GM12801 (cell line): ENCODE data around the gene PLA2G4C.

ENCODE experiments used
- TF ChIP-seq, protein P1 (sequence below): IDR thresholded peaks from one replicate; pipeline ENCODE4 v1.5.1; 2011; ENCODE audit warnings: control low read depth; ENCODE audit not compliant: insufficient read length; ENCODE audit errors: extremely low read depth

Gene PLA2G4C

DNA sequence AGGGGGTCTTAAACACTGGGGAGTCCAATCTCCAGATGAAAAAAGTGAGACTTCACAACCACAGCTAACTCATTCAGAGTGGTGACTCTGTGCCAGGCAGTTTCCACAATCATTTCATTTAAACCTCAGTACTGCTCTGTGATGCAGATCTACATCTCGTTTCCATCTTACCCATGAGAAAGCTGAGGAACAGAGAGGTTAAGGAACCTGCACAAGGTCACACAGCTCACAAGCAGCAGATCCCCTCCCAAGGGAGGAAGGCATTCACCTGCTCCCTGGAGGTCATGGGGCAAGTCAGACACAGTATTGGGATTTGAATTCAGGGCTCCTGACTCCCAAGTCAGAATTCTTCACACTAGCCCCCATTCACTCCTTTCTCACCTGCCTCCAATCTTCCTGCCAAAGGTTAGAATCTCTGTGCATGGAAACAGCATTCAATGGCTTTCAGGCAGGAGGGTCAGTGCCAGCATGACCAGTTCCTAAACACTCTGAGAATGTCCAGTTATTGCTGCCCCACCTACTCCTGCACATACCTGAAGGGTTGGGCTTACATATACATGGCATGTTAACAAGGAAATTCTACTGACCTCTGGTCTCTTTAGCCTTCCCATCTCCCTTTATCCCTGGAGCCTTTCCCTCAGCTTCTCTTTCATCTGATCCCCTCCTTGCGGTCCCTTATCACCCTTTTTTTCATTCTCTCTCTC, 68.6 kb downstream of the PLA2G4C start:
- TF ChIP-seq, protein P1, sequence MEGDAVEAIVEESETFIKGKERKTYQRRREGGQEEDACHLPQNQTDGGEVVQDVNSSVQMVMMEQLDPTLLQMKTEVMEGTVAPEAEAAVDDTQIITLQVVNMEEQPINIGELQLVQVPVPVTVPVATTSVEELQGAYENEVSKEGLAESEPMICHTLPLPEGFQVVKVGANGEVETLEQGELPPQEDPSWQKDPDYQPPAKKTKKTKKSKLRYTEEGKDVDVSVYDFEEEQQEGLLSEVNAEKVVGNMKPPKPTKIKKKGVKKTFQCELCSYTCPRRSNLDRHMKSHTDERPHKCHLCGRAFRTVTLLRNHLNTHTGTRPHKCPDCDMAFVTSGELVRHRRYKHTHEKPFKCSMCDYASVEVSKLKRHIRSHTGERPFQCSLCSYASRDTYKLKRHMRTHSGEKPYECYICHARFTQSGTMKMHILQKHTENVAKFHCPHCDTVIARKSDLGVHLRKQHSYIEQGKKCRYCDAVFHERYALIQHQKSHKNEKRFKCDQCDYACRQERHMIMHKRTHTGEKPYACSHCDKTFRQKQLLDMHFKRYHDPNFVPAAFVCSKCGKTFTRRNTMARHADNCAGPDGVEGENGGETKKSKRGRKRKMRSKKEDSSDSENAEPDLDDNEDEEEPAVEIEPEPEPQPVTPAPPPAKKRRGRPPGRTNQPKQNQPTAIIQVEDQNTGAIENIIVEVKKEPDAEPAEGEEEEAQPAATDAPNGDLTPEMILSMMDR = no peak

DNA sequence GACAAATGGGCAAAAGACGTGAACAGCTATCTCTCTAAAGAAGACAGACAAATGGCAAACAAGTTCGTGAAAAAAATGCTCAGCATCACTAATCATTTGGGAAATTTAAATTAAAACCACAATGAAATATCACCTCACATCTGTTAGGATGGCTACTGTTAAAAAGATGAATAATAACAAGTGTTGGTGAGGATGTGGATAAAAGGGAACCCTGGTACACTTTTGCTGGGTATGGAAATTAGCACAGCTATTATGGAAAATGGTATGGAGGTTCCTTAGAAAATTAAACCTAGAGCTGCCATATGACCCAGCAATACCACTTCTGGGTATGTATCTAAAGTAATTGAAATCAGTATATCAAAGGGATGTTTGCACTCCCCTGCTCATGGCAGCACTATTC, 73.9 kb downstream of the PLA2G4C start:
- TF ChIP-seq, protein P1 = no peak

DNA sequence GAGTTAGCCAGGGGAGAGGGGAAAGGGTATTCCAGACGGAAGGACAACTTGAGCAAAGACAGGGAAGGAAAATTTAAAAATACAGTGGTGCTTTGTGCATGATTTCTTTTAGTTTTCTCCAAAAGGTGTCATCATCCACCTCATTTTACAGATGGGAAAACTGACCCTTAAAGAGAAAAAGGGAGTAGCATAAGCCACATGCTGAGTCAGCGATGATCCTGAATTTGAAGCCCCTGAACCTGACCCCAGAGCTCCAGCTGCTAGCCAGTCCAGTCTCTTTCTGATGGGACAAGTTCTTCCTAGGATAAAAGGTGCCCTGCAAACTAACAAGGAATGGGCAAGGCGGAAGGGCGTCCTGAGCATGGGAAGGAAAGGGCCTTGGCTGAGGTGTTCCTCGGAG, 77.0 kb downstream of the PLA2G4C start:
- TF ChIP-seq, protein P1 = no peak

DNA sequence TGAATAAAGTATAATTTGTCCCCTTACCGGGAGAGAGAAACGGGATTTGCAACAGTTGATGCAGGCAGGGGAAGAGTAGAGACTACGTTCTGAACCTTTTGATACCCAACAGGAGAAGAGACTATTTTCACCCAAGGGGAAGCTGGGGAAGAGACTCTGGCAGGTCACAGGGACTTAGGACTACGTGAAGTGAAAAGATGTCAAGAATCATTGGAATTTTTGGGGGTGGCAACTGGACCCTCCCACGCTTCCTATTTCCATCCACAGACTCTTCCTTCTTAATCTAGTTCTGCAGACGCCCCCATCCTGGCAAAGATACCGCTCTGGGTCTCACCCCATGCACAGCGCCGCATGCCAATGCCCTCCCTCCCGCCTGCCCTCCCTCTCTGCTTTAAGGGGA, 80.5 kb downstream of the PLA2G4C start:
- TF ChIP-seq, protein P1 = no peak

DNA sequence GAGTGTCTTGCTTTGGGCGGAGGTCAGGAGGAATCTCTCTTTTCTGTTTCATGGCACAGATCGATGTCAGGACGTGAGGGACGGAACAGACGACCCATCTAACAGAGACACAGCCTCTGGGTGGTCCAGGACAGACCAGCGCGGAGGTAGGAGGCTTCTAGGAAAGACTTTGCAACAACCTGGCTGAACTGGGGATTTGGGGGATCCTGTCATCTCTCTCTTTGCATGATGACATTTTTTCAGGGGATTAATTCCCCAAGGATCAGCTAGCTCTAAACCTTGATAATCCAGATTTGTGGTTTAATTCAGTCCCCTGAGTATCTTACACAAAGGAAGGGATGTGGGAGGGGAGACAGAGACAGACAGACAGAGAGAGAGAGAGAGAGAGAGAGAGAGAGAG, 81.2 kb downstream of the PLA2G4C start:
- TF ChIP-seq, protein P1 = no peak

DNA sequence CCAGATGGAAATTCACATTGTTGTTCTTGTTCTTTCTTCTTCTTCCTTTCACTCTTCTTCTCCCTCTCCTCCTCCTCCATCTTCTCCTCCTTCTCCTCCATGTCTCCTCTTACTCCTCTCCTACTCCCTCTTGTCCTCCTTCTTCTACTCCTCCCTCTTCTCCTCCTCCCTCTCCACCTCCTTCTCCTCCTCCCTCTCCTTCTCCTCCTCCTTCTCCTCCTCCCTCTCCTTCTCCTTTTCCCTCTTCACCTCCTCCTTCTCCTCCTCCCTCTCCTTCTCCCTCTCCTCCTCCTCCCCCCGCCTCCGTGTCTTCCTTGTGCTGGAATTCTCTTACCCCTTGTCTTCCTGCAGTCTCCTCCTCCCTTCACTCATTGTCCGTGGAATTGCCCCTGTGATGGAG, 85.1 kb downstream of the PLA2G4C start:
- TF ChIP-seq, protein P1 = no peak

DNA sequence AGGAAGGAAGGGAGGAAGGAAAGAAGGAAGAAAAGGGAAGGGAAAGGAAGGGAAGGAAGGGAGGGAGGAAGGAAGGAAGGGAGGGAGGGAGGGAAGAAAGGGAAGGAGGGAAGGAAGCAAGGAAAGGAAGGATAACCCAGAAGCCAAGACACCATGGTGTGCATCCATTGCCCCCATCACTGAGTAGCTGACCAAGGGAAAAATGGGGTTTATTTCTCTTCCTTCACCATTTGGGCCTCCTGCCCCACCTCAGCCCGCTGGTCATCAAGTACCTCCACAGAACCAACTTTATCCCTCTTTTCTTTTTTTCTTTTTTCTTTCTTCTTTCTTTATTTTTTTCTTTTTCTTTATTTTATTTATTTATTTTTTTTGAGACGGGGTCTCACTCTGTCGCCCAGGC, 87.1 kb downstream of the PLA2G4C start:
- TF ChIP-seq, protein P1 = no peak
